Muscle layer of colon (tissue), 2 donors: ENCODE measurements around the gene HOXA5.

Experiments used
- H3K27ac ChIP-seq: one replicate; pipeline ENCODE4 v1.7.0; 2013; ENCODE audit warnings: low read depth, mild to moderate bottlenecking, low read length, moderate library complexity
- H3K27me3 ChIP-seq, 2 donors: one replicate each; pipeline ENCODE4 v1.7.0; 2013; ENCODE audit warnings: low read length in 2 of 2, mild to moderate bottlenecking in 2 of 2; ENCODE audit not compliant: insufficient read depth in 2 of 2, control insufficient read depth in 1 of 2
- H3K36me3 ChIP-seq: one replicate; pipeline ENCODE4 v1.7.0; 2013; ENCODE audit warnings: mild to moderate bottlenecking, low read length; ENCODE audit not compliant: insufficient read depth
- H3K4me1 ChIP-seq: one replicate; pipeline ENCODE4 v1.7.0; 2013; ENCODE audit warnings: mild to moderate bottlenecking, low read length; ENCODE audit not compliant: insufficient read depth
- H3K4me3 ChIP-seq, 2 donors: one replicate each; pipeline ENCODE4 v1.7.0; 2013; ENCODE audit warnings: low read length in 2 of 2, low read depth in 1 of 2, mild to moderate bottlenecking in 1 of 2, moderate library complexity in 1 of 2
- H3K9ac ChIP-seq: one replicate; pipeline ENCODE4 v1.7.0; 2013; ENCODE audit warnings: low read length
- H3K9me3 ChIP-seq: one replicate; pipeline ENCODE4 v1.7.0; 2013; ENCODE audit warnings: mild to moderate bottlenecking, low read length
- donor health status: abdominal sarcoma.
- donor health status: Adenocarcinoma of cecum.

The HOXA5 gene

DNA sequence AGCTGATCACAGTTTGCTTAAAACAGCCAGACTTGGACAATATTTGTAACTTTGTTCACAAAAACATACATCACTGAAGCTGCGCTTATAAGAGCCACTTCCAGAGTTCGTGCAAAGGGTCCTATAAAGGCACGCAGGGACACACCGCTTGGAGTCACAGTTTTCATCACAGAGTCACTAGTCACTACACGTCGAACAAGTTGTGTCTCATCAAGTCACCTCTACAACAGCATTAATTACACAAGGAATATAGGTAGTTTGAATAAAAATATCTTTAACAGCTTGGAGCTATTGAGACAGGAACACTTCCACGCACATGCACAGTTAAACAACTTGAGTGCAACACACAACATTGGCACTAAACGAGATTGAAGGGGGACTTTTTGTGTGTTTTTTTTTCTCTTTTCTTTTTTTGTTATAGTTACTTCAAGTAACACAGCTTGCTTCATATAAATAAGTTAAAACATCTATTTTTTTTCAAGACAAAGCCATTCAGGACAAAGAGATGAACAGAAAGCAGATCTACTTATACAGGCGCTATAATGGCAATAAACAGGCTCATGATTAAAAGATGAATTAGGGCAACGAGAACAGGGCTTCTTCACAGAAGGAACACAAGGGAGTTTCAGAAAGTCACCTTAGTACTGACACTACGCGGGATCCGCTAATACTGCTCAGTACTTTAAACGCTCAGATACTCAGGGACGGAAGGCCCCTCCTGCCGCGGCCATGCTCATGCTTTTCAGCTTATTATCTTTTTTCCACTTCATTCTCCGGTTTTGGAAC lies 2.2 kb downstream of the HOXA5 start:
- H3K4me1 ChIP-seq, result peaks cover 43% of the 10 kb centered on the region
- no peaks in the 10 kb centered on the region for H3K9me3 ChIP-seq
- peak overlapping the region; percentile 47 for H3K9ac ChIP-seq
- no peaks in the 10 kb centered on the region for H3K27me3 ChIP-seq
- peak overlapping the region; percentile 40 for H3K27ac ChIP-seq
- H3K4me3 ChIP-seq, result peak overlapping the region in 1 of 2 donors; percentile 71
- H3K36me3 ChIP-seq, result peaks cover 28% of the 10 kb centered on the region

DNA sequence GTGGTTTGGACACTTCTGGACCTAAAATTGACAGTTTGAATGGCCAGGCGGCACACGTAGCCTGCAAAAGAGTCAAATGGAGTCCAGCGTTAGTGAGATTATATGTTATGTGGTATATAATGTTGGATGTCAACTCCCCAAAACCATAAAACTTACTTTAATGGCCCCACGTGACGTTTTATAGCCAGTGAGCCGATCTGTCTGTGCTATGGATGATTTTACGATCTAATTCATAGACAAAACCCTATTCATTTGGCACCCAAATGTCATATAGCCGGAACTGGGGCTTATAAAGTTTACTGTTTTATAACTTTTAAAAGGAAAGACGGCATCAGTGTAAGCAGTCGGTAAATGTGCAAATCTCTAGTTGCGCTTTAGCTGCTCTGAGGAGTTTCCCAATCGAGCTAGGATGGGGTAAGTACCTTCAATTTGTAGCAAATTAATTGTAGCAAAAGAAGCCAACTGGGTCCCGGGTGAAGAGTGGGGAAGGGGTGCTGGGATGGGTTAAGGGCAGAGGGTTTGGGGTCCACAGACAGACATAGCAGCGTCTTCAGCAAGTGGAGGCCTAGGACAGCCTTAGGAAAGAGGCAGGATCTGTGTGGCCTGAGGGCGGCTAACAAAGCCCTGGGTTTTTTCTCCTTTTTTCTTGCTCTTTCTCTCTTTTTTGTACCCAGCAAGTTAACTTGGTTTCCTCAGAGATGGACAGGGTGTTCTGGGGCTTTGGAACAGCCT lies 3.2 kb downstream of the HOXA5 start:
- H3K9me3 ChIP-seq, result no peaks in the 10 kb centered on the region
- H3K4me3 ChIP-seq, result peak overlapping the region in 1 of 2 donors; percentile 39
- peaks cover 52% of the 10 kb centered on the region for H3K4me1 ChIP-seq
- no peak overlapping the region for H3K9ac ChIP-seq
- H3K27me3 ChIP-seq, result no peaks in the 10 kb centered on the region
- peak overlapping the region; percentile 54 for H3K27ac ChIP-seq
- peaks cover 24% of the 10 kb centered on the region for H3K36me3 ChIP-seq

DNA sequence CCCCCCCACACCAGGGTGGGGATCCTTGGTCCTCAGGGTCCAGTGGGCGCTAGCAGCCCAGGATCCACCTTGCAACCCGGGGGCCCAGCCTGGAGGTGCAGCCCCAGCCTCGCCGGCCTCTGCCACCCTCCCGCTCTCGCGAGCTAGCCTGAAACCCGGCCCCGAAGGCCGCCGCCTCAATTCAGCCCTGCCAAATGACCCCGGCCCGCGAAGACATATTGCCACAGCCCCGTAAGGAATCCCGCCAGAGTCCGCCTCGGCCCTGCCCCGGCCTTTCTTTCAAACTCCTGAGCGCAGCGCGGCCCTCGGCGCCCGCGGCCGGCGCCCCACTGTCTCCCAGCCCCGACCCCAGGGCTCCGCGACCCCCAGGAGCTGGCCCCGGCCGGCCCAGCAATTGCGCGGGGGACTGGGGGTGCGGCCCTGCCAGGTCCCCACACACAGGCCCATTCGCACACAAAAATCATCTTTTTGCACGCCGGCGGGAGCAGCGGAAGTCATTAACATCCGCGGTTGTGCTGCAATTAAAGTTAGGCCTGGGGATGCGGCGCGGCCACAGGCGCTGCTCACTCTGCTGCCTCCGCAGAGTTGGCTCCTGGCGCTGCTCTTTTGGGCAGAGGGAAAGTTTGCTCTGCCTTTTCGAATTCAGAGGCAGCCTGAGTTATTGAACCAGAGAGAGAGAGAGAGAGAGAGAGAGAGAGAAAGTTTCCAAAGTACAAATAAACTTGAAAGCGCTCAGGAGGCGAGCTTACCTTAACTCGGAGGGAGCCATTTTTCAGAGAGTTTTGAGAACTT lies 4.0 kb downstream of the HOXA5 start:
- Histone ChIP-seq H3K27ac (peak overlapping the region; percentile 59), H3K4me1 (peaks cover 59% of the 10 kb centered on the region), H3K27me3 (no peaks in the 10 kb centered on the region)

DNA sequence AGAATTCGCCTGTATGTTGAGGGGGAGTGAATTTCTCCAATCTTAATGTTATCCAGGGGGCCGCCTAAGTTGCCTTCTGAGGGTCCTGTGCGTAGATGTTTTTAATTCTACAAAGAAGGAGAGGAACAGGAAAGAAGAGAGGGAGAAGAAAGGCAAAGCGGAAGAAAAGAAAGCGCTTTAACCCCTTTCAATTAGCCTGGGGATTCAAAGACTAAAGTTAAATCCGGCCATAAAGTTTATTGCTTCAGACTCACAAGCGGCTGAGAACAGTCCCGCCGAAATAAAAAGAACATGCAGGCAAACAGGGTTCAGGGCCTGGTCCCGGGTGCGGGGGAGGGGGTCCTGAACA lies 4.5 kb downstream of the HOXA5 start:
- Histone ChIP-seq H3K27me3 (no peaks in the 10 kb centered on the region), H3K9ac (no peak overlapping the region), H3K9me3 (no peaks in the 10 kb centered on the region), H3K4me3 (peak overlapping the region in 1 of 2 donors; percentile 39), H3K27ac (peak overlapping the region; percentile 59), H3K36me3 (peaks cover 12% of the 10 kb centered on the region), H3K4me1 (peaks cover 59% of the 10 kb centered on the region)

More for the DNA sequence above, 4.0 kb downstream of the HOXA5 start:
- H3K36me3 ChIP-seq, result peaks cover 17% of the 10 kb centered on the region
- no peak overlapping the region for H3K9ac ChIP-seq
- H3K4me3 ChIP-seq, result peak overlapping the region in 1 of 2 donors; percentile 39
- H3K9me3 ChIP-seq, result no peaks in the 10 kb centered on the region

DNA sequence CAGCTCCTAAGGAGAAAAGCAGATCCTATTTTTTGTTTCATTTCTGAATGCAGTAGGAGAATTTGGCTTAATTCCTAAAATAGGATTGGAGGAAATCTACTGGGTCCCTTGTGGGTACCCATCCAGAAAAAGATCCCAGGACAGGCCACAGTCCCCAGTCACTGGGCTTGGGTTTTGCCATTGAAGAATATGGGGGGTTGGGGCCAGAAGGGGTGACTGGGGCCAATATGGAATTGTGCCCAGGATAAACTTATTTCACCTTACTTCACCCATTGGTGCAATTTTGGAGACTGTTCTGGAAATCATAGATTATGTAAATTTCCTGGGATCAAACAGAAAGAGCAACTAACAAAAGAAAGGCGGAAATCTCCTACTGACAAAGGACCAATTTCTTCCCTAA lies 5.0 kb downstream of the HOXA5 start:
- no peaks in the 10 kb centered on the region for H3K9me3 ChIP-seq
- peaks cover 64% of the 10 kb centered on the region for H3K4me1 ChIP-seq

DNA sequence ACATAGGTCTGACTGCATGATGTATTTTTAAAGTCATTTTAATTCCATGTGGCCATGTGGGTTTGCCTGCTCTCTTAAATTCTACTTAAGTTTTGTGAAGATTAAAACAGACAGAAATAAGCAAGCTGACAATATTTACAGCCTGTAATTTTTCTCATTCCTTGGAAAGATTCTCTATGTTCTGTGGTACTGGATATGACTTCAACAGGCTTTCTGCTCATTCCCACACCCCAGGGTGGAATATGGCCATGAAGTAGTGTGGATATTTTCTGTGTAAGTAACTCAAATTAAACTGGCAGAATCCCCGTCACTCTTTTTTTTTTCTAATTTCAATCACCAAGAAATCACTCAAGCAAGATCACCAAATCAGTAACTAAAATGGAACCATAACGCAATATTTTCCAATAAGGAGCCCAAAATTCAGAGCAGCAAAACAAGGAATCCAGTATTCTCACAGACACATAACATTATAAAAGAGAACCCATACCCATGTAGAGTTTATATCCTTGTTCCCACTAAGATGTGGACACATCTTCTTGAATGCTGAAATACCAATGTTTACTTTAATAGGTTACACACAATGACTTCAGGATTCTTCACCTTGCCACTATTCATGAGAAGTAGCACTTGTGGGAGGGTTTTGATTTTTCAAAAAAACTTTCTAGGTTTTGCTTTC lies 5.7 kb downstream of the HOXA5 start:
- Histone ChIP-seq H3K4me1 (peaks cover 71% of the 10 kb centered on the region), H3K36me3 (peaks cover 9% of the 10 kb centered on the region), H3K9ac (peak overlapping the region; percentile 46), H3K9me3 (no peaks in the 10 kb centered on the region), H3K27me3 (no peaks in the 10 kb centered on the region), H3K4me3 (no peak overlapping the region), H3K27ac (peak overlapping the region; percentile 59)

More for the DNA sequence above, 5.0 kb downstream of the HOXA5 start:
- Histone ChIP-seq H3K36me3 (peaks cover 9% of the 10 kb centered on the region), H3K27ac (peak overlapping the region; percentile 59), H3K27me3 (no peaks in the 10 kb centered on the region), H3K4me3 (no peak overlapping the region), H3K9ac (no peak overlapping the region)

DNA sequence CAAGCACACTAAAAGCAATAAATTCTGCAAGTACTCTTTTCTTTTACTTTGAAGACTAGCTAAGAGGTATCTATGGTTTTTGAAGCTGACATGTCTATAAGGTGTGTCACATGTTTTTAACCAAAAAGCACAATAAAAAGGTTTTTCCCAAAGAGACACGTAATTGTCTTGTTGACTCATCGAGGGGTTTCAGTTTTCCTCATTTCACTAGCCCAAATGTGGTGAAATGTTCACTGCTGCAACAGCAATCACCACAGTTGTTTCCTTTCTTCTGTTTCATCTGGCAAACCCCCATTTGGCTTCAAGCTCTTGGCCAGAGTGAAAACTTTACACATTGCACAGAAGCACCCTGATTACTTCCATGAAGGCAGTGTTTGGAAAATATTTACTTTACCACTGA lies 9.1 kb downstream of the HOXA5 start:
- H3K4me1 ChIP-seq, result peaks cover 78% of the 10 kb centered on the region
- no peak overlapping the region for H3K4me3 ChIP-seq
- peak overlapping the region; percentile 28 for H3K27ac ChIP-seq
- H3K36me3 ChIP-seq, result no peaks in the 10 kb centered on the region
- no peaks in the 10 kb centered on the region for H3K27me3 ChIP-seq
- peak overlapping the region; percentile 6 for H3K9ac ChIP-seq
- H3K9me3 ChIP-seq, result no peaks in the 10 kb centered on the region

DNA sequence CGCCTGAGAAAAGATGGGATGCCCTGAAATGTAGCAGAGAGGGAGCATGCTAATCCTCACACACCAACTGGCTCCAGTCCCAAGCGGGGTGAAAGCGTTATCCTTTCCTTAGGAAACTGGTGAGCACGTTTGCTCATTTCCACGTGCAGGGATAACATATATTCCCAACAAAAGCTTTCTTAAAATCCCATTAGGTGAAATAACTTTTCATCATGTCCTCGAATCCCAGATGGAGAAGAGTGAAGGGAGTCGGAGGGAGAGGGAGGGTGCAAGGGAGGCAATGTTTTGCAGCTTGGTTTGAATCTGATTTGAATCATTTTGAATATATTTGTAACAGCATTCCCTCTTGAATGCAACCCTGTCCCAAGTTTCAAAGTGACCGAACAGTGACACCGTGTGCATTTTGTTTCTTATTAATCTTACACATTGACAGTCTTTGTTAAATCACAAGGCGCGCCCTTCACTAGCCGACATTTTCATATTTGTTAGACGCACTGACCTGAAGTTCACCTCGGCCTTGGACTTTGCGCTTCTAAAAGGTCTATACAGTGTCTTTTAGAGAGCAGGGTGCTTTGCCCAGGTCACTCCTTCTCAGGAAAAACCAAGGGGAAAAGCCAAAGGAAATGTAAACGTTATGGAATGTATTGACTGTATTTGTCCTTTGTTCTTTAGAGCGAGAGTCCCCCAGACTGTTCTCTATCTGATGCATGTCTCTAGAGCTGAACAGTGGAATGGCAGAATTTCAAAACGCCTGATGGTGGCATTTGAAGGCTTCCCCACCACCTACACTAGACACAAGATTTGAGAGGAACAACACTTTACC lies 9.9 kb downstream of the HOXA5 start:
- H3K27me3 ChIP-seq, result no peaks in the 10 kb centered on the region
- peaks cover 82% of the 10 kb centered on the region for H3K4me1 ChIP-seq
- H3K9me3 ChIP-seq, result no peaks in the 10 kb centered on the region
- H3K9ac ChIP-seq, result peak overlapping the region; percentile 6
- H3K27ac ChIP-seq, result peak overlapping the region; percentile 35
- H3K36me3 ChIP-seq, result no peaks in the 10 kb centered on the region
- no peak overlapping the region for H3K4me3 ChIP-seq

DNA sequence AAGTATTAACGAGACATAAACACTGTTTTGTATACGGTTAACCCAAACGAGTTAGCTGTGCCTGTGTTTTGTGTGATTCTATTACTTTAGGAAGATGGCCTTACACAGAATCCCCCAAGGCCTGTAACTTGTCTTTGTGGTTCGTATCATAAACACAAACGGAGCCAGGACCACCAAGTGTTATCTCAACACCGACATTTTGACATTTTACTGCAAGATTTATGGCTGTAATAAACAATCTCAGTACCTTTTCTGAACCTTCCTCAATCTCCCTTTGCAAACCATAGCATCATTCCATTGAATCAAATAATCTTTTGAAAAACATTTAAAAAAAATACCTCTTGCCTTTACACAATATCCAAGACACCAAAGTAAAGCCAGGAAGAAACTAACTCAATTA lies 10.5 kb downstream of the HOXA5 start:
- peak overlapping the region; percentile 35 for H3K27ac ChIP-seq
- no peaks in the 10 kb centered on the region for H3K36me3 ChIP-seq
- no peaks in the 10 kb centered on the region for H3K27me3 ChIP-seq
- no peaks in the 10 kb centered on the region for H3K9me3 ChIP-seq
- peaks cover 82% of the 10 kb centered on the region for H3K4me1 ChIP-seq
- no peak overlapping the region for H3K9ac ChIP-seq
- no peak overlapping the region for H3K4me3 ChIP-seq

DNA sequence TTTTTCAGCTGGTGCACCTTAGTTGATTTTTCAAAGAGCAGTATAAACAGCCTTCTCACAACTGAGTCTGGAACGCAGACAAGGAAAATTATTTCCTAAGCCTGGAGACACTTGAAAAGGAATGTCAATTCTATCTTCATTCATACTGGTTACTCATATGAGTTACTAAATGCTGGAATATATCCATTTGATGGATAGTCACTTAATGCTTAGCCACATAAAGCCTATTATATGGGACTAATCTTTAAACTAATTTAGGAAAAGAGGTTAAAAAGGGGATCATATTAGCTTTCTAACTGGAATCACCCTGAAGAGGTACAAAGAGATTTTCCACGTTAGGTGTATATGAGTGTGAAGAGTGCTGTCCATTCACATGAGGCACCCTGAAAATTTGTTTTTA lies 11.3 kb downstream of the HOXA5 start:
- Histone ChIP-seq H3K36me3 (no peaks in the 10 kb centered on the region), H3K27ac (peak overlapping the region; percentile 17), H3K27me3 (no peaks in the 10 kb centered on the region), H3K9ac (no peak overlapping the region), H3K4me3 (no peak overlapping the region), H3K4me1 (peaks cover 82% of the 10 kb centered on the region), H3K9me3 (no peaks in the 10 kb centered on the region)
